SK-N-DZ (cell line): ENCODE results near the gene NMNAT3.

Source experiments
- DNase-seq: peaks from one replicate; pipeline ENCODE4 v3.0.0-alpha.2; 2015; ENCODE audit warnings: low spot score

NMNAT3 gene

GRCh38 chr3:139675327-139675726 lies 2.4 kb downstream of the NMNAT3 start:
- no peak for DNase-seq

GRCh38 chr3:139674571-139675260 lies 3.1 kb downstream of the NMNAT3 start:
- no peak for DNase-seq

- DNase-seq, result no peak
These were observed 4.9 kb downstream of the NMNAT3 start for GRCh38 chr3:139672884-139673283.

DNA sequence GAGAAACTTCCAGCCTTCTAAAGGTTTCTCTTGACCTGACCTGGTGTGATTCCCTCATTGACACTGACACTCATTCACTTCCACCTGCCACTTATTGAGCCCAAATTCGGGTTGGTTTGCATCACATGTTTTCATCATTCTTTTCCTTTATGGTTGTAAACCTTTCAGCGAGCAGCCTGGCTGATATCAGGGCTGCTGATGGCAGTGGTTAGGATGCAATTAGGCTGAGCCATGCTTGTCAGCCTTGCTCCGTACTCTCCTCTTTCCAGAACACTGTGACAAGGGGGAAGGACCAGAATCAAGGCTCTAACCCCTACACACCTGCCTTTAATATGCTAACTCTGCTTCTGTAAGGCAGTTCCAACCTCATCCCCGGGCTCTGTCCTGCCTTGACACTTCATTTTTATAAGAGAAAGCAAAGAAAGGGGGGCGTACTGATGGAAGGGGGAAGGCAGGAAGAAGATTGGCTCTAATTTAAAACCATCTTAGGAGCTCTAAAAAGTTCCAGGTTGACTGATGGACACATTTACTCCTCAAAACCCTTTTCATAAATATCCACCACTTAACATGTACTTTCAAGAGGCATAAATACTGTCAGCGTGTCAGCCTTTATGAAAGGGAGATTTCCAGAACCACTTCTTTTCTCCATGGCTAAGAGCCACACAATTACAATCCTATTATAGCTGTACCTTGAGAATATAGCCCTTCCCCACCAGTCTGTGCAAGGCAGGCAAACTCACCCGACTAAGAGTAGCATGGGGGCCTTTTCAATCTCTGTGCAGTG lies 5.7 kb downstream of the NMNAT3 start:
- DNase-seq, result no peak

GRCh38 chr3:139671107-139671506 lies 6.7 kb downstream of the NMNAT3 start:
- no peak for DNase-seq

DNA sequence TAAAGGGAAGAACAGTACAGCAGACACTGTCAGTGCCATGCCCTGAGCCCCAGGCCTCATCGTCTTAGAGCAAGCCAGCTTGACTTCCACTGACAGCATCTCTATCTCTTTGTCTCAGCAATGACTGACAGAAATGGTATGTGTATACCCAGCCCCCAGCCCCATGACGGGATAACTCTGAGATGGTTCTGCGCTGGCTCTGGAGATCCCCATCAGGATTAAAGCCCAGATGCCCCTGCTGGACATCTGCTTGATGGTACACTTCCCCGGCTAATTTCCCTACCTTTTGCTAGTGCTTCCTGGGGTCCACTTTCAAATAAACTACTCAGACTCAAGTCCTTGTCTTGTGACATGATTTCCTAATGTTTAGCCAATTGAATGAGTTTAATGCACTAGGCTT lies 7.6 kb downstream of the NMNAT3 start:
- peak; percentile 7 for DNase-seq

- no peak for DNase-seq
These were observed 9.4 kb downstream of the NMNAT3 start for GRCh38 chr3:139668332-139668731.

DNA sequence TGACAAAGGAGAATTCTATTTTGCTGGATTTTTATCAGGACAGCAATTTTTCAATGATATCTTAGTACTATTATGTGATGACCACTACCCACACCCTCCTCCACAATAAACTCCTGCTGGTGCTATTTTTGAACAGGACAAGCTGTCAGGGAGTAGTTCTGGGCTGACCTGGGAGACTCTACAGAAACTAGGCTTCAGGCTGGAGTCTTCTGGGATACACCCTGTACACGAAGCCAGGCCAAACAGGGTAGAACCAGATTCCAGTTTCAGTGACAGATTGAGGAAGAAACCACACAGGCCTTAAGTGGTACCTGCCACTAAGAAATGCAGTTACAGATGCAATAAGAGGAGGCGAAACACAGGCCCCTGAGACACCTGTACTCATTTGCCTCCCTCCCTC lies 12.8 kb downstream of the NMNAT3 start:
- no peak for DNase-seq

- no peak for DNase-seq
These were observed 17.5 kb downstream of the NMNAT3 start for GRCh38 chr3:139660269-139660668.

DNA sequence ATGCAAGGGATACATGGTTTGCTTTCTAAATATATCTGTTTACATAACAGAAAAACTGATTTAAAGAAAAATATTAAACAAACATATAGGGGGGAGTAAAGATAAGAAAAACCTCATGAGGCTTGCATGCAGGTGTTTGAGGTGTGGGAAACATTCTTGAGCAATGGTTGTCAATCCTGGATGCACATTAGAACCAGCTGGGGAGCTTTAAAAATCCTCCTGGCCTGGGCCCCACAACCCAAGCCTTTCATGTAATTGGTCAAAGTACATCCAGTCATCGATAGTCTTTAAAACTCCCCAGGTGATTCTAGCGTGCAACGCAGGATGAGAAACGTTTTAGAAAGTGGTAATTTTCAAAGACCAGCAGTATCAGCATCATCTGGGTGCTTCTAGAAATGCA lies 18.3 kb downstream of the NMNAT3 start:
- DNase-seq, result no peak

DNA sequence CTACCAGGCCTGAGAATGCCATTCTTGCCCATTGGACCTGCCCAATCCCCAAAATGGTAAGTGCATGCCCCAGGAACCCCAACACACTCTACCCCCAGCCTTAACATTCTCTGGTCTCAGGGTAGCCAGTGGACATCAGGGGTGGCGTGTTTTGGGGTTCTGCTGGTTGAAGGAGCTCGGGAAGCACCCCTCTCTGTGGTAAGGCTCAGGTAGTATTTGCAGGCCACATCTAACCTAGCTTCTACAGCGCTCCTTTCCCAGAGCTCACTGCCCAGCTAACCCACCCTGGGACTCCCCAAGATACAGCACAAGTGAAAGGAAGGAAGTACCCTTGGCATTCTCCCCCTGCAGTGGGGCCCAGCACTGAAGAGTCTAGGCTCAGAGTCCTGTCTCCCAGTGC lies 19.8 kb downstream of the NMNAT3 start:
- DNase-seq, result no peak

DNA sequence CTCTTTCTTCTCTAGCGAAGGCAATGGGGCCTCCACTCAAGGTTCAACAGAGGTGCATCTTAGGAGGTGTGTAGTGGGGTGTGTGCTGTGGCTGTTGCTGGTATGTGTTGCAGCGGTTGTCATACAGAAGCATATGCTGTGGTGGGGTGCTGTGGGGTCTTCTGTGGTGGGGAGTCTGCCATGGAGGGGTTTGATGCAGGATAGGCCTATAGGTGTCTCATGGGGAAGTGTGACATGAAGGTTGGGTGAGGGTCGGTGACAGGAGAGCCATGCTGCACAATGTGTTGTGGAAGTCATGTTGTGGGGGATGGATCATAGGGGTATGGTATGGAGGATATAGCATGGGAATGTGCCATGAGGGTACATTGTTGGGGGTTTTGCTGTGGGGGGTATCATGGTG lies 20.3 kb downstream of the NMNAT3 start:
- DNase-seq, result no peak

GRCh38 chr3:139655909-139656595 lies 21.7 kb downstream of the NMNAT3 start:
- no peak for DNase-seq

DNA sequence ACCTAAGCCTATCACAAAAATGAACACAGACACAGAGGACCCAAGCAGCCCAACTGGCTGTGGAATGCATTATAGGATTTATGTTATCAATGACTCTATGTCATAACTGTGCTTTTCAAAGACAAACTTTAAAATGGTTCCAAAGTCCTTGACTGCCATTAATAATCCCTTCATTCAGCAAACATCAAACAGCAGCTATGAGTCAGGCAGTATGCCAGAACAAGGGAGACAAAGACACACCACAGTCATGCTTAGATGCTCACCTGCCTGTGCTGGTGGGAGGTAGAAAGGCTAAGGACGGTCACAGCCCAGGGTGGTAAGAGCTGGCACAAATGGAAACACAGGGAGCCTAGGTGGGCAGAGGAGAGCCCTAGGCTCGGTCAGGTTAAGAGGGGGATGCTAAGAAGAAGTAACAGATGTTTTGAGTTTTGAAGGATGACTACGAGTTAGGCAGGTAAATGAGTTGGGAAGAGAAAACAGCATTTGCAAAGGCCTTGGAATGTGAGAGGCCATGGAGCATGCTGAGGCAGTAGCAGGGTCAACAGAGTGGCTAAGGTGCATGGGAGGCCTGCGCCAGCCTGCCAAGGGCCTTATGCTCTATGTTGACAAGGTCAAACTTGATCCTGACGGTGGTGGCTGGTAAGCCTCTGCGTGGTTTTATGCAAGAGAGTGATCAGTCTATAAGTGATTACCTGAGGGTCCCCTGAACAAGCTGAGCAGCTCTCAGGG lies 23.0 kb downstream of the NMNAT3 start:
- DNase-seq, result no peak

DNA sequence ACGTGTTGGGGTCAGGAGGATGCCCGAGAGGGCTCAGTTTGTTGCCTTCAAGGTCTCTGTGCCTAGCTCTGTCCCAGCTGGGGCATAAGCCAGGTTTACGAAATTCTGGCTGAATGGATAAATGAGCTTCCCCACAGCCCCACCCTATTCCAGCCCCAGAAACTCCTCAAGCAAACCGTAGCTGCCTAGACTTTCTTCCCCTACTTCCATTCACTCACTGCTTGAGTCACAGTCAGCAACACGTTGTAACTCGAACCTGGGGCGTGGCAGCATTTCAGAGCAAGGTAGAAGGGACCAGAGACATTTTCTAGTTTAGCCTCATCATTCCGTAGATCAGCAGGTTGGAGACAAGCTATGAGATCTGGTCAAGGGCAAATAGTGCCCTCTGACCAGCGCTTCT lies 24.2 kb downstream of the NMNAT3 start:
- DNase-seq, result no peak

- DNase-seq, result no peak
These were observed 25.2 kb downstream of the NMNAT3 start for GRCh38 chr3:139652561-139652960.

- no peak for DNase-seq
These were observed 29.8 kb downstream of the NMNAT3 start for GRCh38 chr3:139647866-139648435.

- DNase-seq, result no peak
These were observed 31.3 kb downstream of the NMNAT3 start for GRCh38 chr3:139646512-139646911.

DNA sequence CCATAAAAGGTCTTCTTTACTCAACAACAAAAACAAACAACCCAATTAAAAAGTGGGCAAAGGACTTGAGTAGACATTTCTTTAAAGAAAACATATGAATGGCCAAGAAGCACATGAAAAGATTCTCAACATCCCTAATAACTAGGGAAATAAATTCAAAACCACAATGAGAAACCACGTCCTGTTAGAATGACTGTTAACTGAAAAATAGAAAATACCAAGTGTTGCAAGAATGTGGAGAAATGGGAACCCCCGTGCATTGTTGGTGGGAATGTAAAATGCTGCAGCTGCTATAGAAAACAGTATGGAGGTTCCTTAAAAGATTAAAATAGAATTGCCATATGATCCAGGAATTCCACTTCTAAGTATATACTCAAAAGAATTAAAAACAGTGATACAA lies 34.8 kb downstream of the NMNAT3 start:
- DNase-seq, result no peak

- DNase-seq, result no peak
These were observed 37.3 kb downstream of the NMNAT3 start for GRCh38 chr3:139640456-139640855.

- no peak for DNase-seq
These were observed 38.1 kb downstream of the NMNAT3 start for GRCh38 chr3:139639662-139640061.

- DNase-seq, result no peak
These were observed 39.3 kb downstream of the NMNAT3 start for GRCh38 chr3:139638518-139638917.
